H1 (cell line): ENCODE results near the gene ZNF121. TPM values are rescaled to one million over a fixed set of nuclear protein-coding genes. Genes with fewer than 3 reads are reported as not detected.

Source experiments
- CTCF ChIA-PET: fragments of 300-600 bp; sonication (Branson Sonifier 250); formaldehyde crosslinking; loops from one replicate; lab custom pipeline; 2021; ENCODE audit not compliant: partially characterized antibody; lab: Charles Lee
- POLR2A ChIA-PET: fragments of 300-600 bp; sonication (Branson Sonifier 250); formaldehyde crosslinking; loops from one replicate; lab custom pipeline; 2021; ENCODE audit warnings: inconsistent platforms; ENCODE audit not compliant: partially characterized antibody; lab: Charles Lee
- DNase-seq, 2 experiments: peaks; one replicate each; pipeline versions ENCODE4 v3.0.0 to v3.0.0-alpha.2; 2010 to 2022; ENCODE audit warnings: low spot score in 2 of 2, low read depth in 1 of 2, mixed read lengths in 1 of 2
- FAIRE-seq: peaks from 2 replicates; lab custom pipeline; 2011; peaks lifted over from hg19 to GRCh38; lab: Jason Lieb, UNC
- H2AFZ ChIP-seq: 2 replicates; pipeline ENCODE4 v1.8.1; 2012; ENCODE audit warnings: low read length, inconsistent platforms
- H2AK5ac ChIP-seq: 2 replicates; pipeline ENCODE4 v1.6.1; 2013; ENCODE audit warnings: low read depth, low read length
- H2BK120ac ChIP-seq: replicated peaks from 2 replicates; pipeline ENCODE3; 2013; ENCODE audit warnings: low read depth, low read length, inconsistent platforms
- H2BK12ac ChIP-seq: 2 replicates; pipeline ENCODE4 v1.6.1; 2013; ENCODE audit warnings: low read depth, low read length
- H2BK15ac ChIP-seq: 2 replicates; pipeline ENCODE4 v1.6.1; 2013; ENCODE audit warnings: low read length
- H2BK20ac ChIP-seq: 2 replicates; pipeline ENCODE4 v1.6.1; 2013; ENCODE audit warnings: low read length
- H2BK5ac ChIP-seq: 2 replicates; pipeline ENCODE4 v1.6.1; 2013; ENCODE audit warnings: low read depth, low read length
- H3K14ac ChIP-seq: 2 replicates; pipeline ENCODE4 v1.6.1; 2013; ENCODE audit warnings: inconsistent platforms; ENCODE audit not compliant: insufficient read length
- H3K18ac ChIP-seq: 2 replicates; pipeline ENCODE4 v1.6.1; 2013; ENCODE audit warnings: low read length; ENCODE audit errors: extremely low read depth
- H3K23ac ChIP-seq: 2 replicates; pipeline ENCODE4 v1.6.1; 2013; ENCODE audit warnings: inconsistent platforms; ENCODE audit not compliant: insufficient read length
- H3K23me2 ChIP-seq: 2 replicates; pipeline ENCODE4 v1.6.1; 2013; ENCODE audit warnings: low read depth, low read length
- H3K27ac ChIP-seq: 2 replicates; pipeline ENCODE4 v1.6.1; 2011; ENCODE audit warnings: low read depth, low read length, inconsistent platforms
- H3K27me3 ChIP-seq, 4 experiments: replicated peaks in 1 of 4; 1 replicate in 1 of 4; 2 replicates in 3 of 4; pipeline versions ENCODE4 v1.6.1 to v1.8.1; 2011 to 2013; ENCODE audit warnings: low read length in 3 of 4, mild to moderate bottlenecking in 3 of 4, inconsistent platforms in 2 of 4, mixed read lengths in 2 of 4, moderate library complexity in 1 of 4; ENCODE audit not compliant: control insufficient read depth in 3 of 4, insufficient read depth in 3 of 4; ENCODE audit errors: extremely low read depth in 1 of 4
- H3K36me3 ChIP-seq, 4 experiments: 2 replicates each; pipeline versions ENCODE4 v1.6.1 to v1.8.1; 2011 to 2013; ENCODE audit warnings: mild to moderate bottlenecking in 4 of 4, low read length in 3 of 4, moderate library complexity in 2 of 4, control low read depth in 1 of 4, inconsistent platforms in 1 of 4; ENCODE audit not compliant: insufficient read depth in 4 of 4, control insufficient read depth in 2 of 4
- H3K4ac ChIP-seq: replicated peaks from 2 replicates; pipeline ENCODE3; 2013; ENCODE audit warnings: low read length, low read depth, mixed read lengths, inconsistent platforms; ENCODE audit not compliant: insufficient read length
- H3K4me1 ChIP-seq, 4 experiments: replicated peaks in 1 of 4; 1 replicate in 1 of 4; 2 replicates in 3 of 4; pipeline versions ENCODE4 v1.6.1 to v1.8.1; 2011 to 2013; ENCODE audit warnings: low read length in 3 of 4, inconsistent platforms in 2 of 4, mixed read lengths in 1 of 4; ENCODE audit not compliant: insufficient read depth in 4 of 4, control insufficient read depth in 3 of 4
- H3K4me2 ChIP-seq, 2 experiments: 2 replicates each; pipeline versions ENCODE4 v1.6.1 to v1.8.1; 2011 to 2013; ENCODE audit warnings: low read depth in 2 of 2, low read length in 2 of 2, control low read depth in 1 of 2, inconsistent platforms in 1 of 2, mild to moderate bottlenecking in 1 of 2; ENCODE audit not compliant: insufficient read depth in 1 of 2
- H3K4me3 ChIP-seq, 4 experiments: fragments of 200-600, 300-600 bp in 1 of 4; sonication (generic), shearing (Covaris generic), sonication (Bioruptor Twin) in 1 of 4; 2 replicates each; pipeline versions ENCODE4 v1.5.1 to v1.8.1; 2011 to 2016; ENCODE audit warnings: low read length in 4 of 4, low read depth in 3 of 4, control low read depth in 2 of 4, inconsistent platforms in 2 of 4, mild to moderate bottlenecking in 2 of 4, mixed read lengths in 1 of 4, moderate library complexity in 1 of 4; ENCODE audit not compliant: insufficient read depth in 2 of 4; ENCODE audit errors: extremely low read depth in 1 of 4
- H3K56ac ChIP-seq: replicated peaks from 2 replicates; pipeline ENCODE3; 2013; ENCODE audit warnings: low read depth, mild to moderate bottlenecking, mixed read lengths, low read length, inconsistent platforms; ENCODE audit not compliant: insufficient read length
- H3K79me1 ChIP-seq: 2 replicates; pipeline ENCODE4 v1.6.1; 2013; ENCODE audit warnings: low read depth, low read length, control low read depth
- H3K79me2 ChIP-seq, 2 experiments: 2 replicates each; pipeline versions ENCODE4 v1.6.1 to v1.8.1; 2012 to 2013; ENCODE audit warnings: low read length in 2 of 2, mild to moderate bottlenecking in 2 of 2, inconsistent platforms in 1 of 2; ENCODE audit not compliant: insufficient read depth in 2 of 2, control insufficient read depth in 1 of 2
- H3K9ac ChIP-seq, 4 experiments: replicated peaks in 1 of 4; 1 replicate in 1 of 4; 2 replicates in 3 of 4; pipeline versions ENCODE4 v1.6.1 to v1.8.1; 2011 to 2013; ENCODE audit warnings: low read depth in 3 of 4, low read length in 3 of 4, control low read depth in 2 of 4, mild to moderate bottlenecking in 2 of 4, moderate library complexity in 2 of 4, inconsistent platforms in 1 of 4; ENCODE audit errors: extremely low read depth in 1 of 4
- H3K9me3 ChIP-seq, 2 experiments: 2 replicates each; pipeline versions ENCODE4 v1.6.1 to v1.8.1; 2012 to 2013; ENCODE audit warnings: mild to moderate bottlenecking in 2 of 2, moderate library complexity in 2 of 2, control low read depth in 1 of 2, inconsistent platforms in 1 of 2, low read depth in 1 of 2, low read length in 1 of 2, mixed read lengths in 1 of 2; ENCODE audit not compliant: insufficient read depth in 2 of 2
- H4K20me1 ChIP-seq, 2 experiments: replicated peaks in 1 of 2; 2 replicates each; pipeline versions ENCODE3 to v1.8.1; 2011 to 2013; ENCODE audit warnings: inconsistent platforms in 2 of 2, low read length in 2 of 2, mild to moderate bottlenecking in 1 of 2; ENCODE audit not compliant: insufficient read depth in 2 of 2, control insufficient read depth in 1 of 2
- H4K5ac ChIP-seq: 2 replicates; pipeline ENCODE4 v1.6.1; 2013; ENCODE audit warnings: low read length, low read depth, mixed read lengths, inconsistent platforms; ENCODE audit not compliant: insufficient read length
- H4K8ac ChIP-seq: 2 replicates; pipeline ENCODE4 v1.8.0; 2013; ENCODE audit warnings: mild to moderate bottlenecking, moderate library complexity, low read length, inconsistent platforms; ENCODE audit not compliant: insufficient read depth; ENCODE audit errors: extremely low read depth
- H4K91ac ChIP-seq: replicated peaks from 2 replicates; pipeline ENCODE3; 2013; ENCODE audit warnings: low read length, mixed read lengths, inconsistent platforms; ENCODE audit not compliant: insufficient read length
- CHD2 ChIP-seq: IDR thresholded peaks from 2 replicates; pipeline ENCODE4 v1.6.1; 2012; ENCODE audit warnings: low read length, improper control_type of control experiment
- CTBP2 ChIP-seq: IDR thresholded peaks from 2 replicates; pipeline ENCODE4 v1.7.0; 2011; ENCODE audit warnings: borderline replicate concordance, mild to moderate bottlenecking, moderate library complexity, mixed read lengths, low read length; ENCODE audit not compliant: insufficient read depth, insufficient read length
- EGR1 ChIP-seq: IDR thresholded peaks from 2 replicates; pipeline ENCODE4 v1.6.1; 2011; ENCODE audit warnings: low read depth, low read length, borderline replicate concordance
- GTF2F1 ChIP-seq: IDR thresholded peaks from 2 replicates; pipeline ENCODE4 v1.6.1; 2012; ENCODE audit warnings: low read depth, low read length, improper control_type of control experiment, borderline replicate concordance
- HDAC2 ChIP-seq, 2 experiments: fragments of 300-600 bp in 1 of 2; sonication (generic) in 1 of 2; IDR thresholded peaks; 2 replicates each; pipeline ENCODE4 v1.6.1; 2011 to 2012; ENCODE audit warnings: low read depth in 2 of 2, low read length in 2 of 2, mild to moderate bottlenecking in 2 of 2, moderate library complexity in 2 of 2, borderline replicate concordance in 1 of 2, inconsistent platforms in 1 of 2
- POU5F1 ChIP-seq: IDR thresholded peaks from 2 replicates; pipeline ENCODE4 v1.6.1; 2011; ENCODE audit warnings: low read depth, mild to moderate bottlenecking, low read length, moderate library complexity
- RAD21 ChIP-seq, 2 experiments: IDR thresholded peaks in 1 of 2; conservative IDR thresholded peaks in 1 of 2; 2 replicates each; pipeline ENCODE4 v1.6.1; 2011; ENCODE audit warnings: low read depth in 2 of 2, low read length in 2 of 2, improper control_type of control experiment in 1 of 2, inconsistent platforms in 1 of 2, mild to moderate bottlenecking in 1 of 2, moderate library complexity in 1 of 2
- RBBP5 ChIP-seq: IDR thresholded peaks from 2 replicates; pipeline ENCODE4 v1.7.1; 2012; ENCODE audit warnings: low read depth, mild to moderate bottlenecking, inconsistent platforms, low read length, moderate library complexity, borderline replicate concordance
- RFX5 ChIP-seq: IDR thresholded peaks from 2 replicates; pipeline ENCODE4 v1.6.1; 2011; ENCODE audit warnings: low read depth, low read length, improper control_type of control experiment, borderline replicate concordance
- RNF2 ChIP-seq: fragments of 200-900, 300-1000 bp; sonication (generic); IDR thresholded peaks from 2 replicates; pipeline ENCODE4 v1.7.1; 2016; ENCODE audit warnings: borderline replicate concordance, low read depth, mild to moderate bottlenecking, antibody characterized with exemption, low read length; ENCODE audit not compliant: poor library complexity, severe bottlenecking; ENCODE audit errors: missing control alignments
- SRF ChIP-seq: IDR thresholded peaks from 2 replicates; pipeline ENCODE4 v1.6.1; 2011; ENCODE audit warnings: mild to moderate bottlenecking, low read depth, low read length, moderate library complexity
- ZNF274 ChIP-seq: IDR thresholded peaks from 2 replicates; pipeline ENCODE4 v1.7.0; 2012; ENCODE audit warnings: low read length, borderline replicate concordance; ENCODE audit errors: extremely low read depth
- WGBS, 2 experiments: shearing (Covaris generic) in 1 of 2; methylation state at CpG; one replicate each; pipeline versions ENCODE4 v1.1.6 to v1.1.7; 2013 to 2015; ENCODE audit warnings: low lambda C conversion rate in 2 of 2, mixed read lengths in 2 of 2, inconsistent platforms in 1 of 2, low coverage in 1 of 2, missing lambda C conversion rate in 1 of 2; ENCODE audit not compliant: insufficient replicate concordance in 2 of 2, insufficient coverage in 1 of 2, insufficient read length in 1 of 2; ENCODE audit errors: extremely low coverage in 1 of 2, missing lambda C conversion rate in 1 of 2; 5-methylcytosine and 5-hydroxymethylcytosine counted together
- polyA plus RNA-seq, 7 experiments: library from polyadenylated mRNA; depleted of rRNA in 3 of 7; stranded (reverse) in 5 of 7; unstranded in 2 of 7; fragments of >200 nt in 5 of 7; fragments of 200-250 nt in 2 of 7; gene quantifications; 1 replicate in 5 of 7; 2 replicates in 1 of 7; 4 replicates in 1 of 7; pipeline versions ENCODE4 v1.2.1 to v1.2.3, GENCODE V29; 2011 to 2013; ENCODE audit warnings: missing spikeins in 2 of 7, mixed read lengths in 2 of 7
- total RNA-seq: library from RNA; stranded (reverse); fragmentation: NEBNext Ultra II Directional; extraction: Animal tissue kit (Norgen Biotek cat#: 25700); gene quantifications from 2 replicates; pipeline ENCODE4 v1.2.1, GENCODE V29; 2021

ZNF121 gene
- total and polyA plus RNA-seq, 2 of the 8 experiments (the other 6 are each of a cell fraction or from before 2014, with no cell fraction given): 22.2 to 220 TPM

DNA sequence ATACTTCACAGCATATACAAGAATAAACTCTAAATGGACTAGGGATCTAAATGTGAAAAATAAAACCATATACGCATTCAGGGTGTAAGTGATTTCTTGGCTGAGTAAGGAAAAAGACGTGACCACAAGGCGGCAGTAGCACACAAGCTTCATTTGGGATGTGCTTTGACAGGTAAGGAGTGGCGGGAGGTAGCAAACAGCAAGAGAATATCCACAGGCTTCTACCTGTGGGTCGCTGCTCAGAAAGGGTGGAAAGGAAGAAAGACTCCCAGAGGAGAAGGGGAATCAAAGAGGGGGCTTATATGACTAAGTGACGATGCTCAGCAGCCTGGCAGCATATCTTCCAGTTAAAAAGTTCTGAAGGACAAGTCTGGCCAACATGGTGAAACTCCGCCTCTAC is 2.5 kb upstream of the ZNF121 start:
- no peak overlapping the region for H3K14ac ChIP-seq
- TF ChIP-seq GTF2F1: no peak
- TF ChIP-seq EGR1: no peak
- TF ChIP-seq RNF2: no peak
- TF ChIP-seq CTBP2: no peak
- TF ChIP-seq SRF: no peak
- TF ChIP-seq POU5F1: no peak
- TF ChIP-seq RAD21 (IDR thresholded peaks at IDR 0.05 in 1 of 2, conservative IDR thresholded peaks at IDR 0.05 in 1 of 2; ENCODE audit: low read depth in 2 of 2, low read length in 2 of 2): peak; percentile 80 to 82
- no peak for TF ChIP-seq RBBP5
- no peak for TF ChIP-seq HDAC2 (IDR thresholded peaks at IDR 0.05; ENCODE audit: borderline replicate concordance in 1 of 2, low read depth in 2 of 2, low read length in 2 of 2)
- TF ChIP-seq CHD2: no peak
- no peak for TF ChIP-seq RFX5
- no peak for TF ChIP-seq ZNF274

More for the DNA sequence above, 2.5 kb upstream of the ZNF121 start:
- Histone ChIP-seq H3K27ac (no peak overlapping the region), H3K9me3 (no peaks in the 10 kb centered on the region), H3K79me2 (peaks cover 18 to 26% of the 10 kb centered on the region in 2 experiments), H3K23ac (no peak overlapping the region), H3K9ac (no peak overlapping the region), H2BK5ac (no peak overlapping the region), H3K56ac (no peak overlapping the region), H2AFZ (no peak overlapping the region), H3K4ac (no peak overlapping the region), H3K79me1 (no peaks in the 10 kb centered on the region; the same call in 1 of the 2 replicates), H3K18ac (no peak overlapping the region), H2BK15ac (no peak overlapping the region), H3K23me2 (peaks cover 5% of the 10 kb centered on the region; the same call in 1 of the 2 replicates), H3K36me3 (peaks cover 0 to 3% (median 0%) of the 10 kb centered on the region in 4 experiments; a peak in 1 of 8 replicates), H4K5ac (no peak overlapping the region), H3K27me3 (no peaks in the 10 kb centered on the region; a peak in 1 of 7 replicates), H3K4me1 (peaks cover under 1 to 8% (median 3%) of the 10 kb centered on the region in 4 experiments; a peak in 5 of 7 replicates), H4K20me1 (peaks cover 1 to 3% of the 10 kb centered on the region in 2 experiments), H3K4me2 (no peak overlapping the region), H3K4me3 (no peak overlapping the region), H4K91ac (no peak overlapping the region), H2BK120ac (no peak overlapping the region), H2BK12ac (no peak overlapping the region), H4K8ac (no peak overlapping the region), H2AK5ac (no peak overlapping the region), H2BK20ac (no peak overlapping the region)
- DNase-seq (peak in 1 of 2 experiments; percentile 87), FAIRE-seq (peak; percentile 74)
- POLR2A ChIA-PET: interaction anchor here (0.6 to 1.5 kb wide), 6 partner anchors 25 to 439 kb away, joined by 3 to 6 read pairs (median 3); no protein-coding TSS in a partner anchor
- CTCF ChIA-PET: interaction anchor here (0.6 to 4.2 kb wide), 10 partner anchors 12 to 261 kb away, joined by 3 to 35 read pairs (median 3); no protein-coding TSS in a partner anchor
- 24% methylated on average over 7 of the region's 7 CpGs; no CpG with 5 or more reads in 1 of the 2 experiments for WGBS, 2 experiments
